GM19438 (cell line): ENCODE results near the gene ZNF746.

ENCODE experiments used
- ATAC-seq: cut with Tn5 transposase; IDR thresholded peaks from one replicate; pipeline ENCODE4 v1.9.1; 2021; ENCODE audit warnings: low read depth; ENCODE audit not compliant: unreplicated experiment

The ZNF746 gene

GRCh38 chr7:149493366-149493765 lies 4.2 kb downstream of the ZNF746 start:
- no peak for ATAC-seq

DNA sequence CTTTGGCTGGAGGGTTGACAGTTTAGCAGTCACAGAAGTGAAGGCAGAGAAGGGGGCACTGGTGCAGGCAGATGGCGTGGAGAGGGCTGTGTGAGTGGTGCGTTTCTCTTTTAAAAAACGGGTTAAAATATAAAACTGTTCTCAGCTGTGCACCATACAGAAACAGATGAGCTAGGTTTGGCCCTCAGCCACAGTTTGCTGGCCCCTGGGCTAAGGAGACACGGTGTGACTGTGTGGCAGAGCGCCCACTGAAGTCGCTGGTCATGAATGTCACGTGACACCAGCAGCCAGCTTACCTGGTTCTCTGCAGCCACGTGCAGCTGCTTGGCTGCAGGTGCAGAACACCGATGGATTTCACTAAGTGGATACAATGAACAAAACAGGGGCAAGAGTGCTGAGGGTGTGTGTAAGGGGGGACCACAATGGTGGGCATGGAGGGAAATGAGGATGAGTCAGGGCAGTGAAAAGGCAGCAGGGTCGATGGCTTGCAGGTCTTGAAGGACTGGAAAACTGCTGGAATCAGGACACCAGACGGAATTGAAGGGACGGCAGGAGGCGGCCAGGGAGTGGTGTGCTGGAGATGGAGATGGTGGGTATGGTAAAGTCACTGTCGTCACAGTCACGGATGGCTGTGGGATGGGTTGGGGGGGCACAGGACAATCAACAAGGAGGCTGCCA lies 7.4 kb downstream of the ZNF746 start:
- no peak for ATAC-seq

- ATAC-seq: no peak
Measured at GRCh38 chr7:149489391-149490024, 8.1 kb downstream of the ZNF746 start.

DNA sequence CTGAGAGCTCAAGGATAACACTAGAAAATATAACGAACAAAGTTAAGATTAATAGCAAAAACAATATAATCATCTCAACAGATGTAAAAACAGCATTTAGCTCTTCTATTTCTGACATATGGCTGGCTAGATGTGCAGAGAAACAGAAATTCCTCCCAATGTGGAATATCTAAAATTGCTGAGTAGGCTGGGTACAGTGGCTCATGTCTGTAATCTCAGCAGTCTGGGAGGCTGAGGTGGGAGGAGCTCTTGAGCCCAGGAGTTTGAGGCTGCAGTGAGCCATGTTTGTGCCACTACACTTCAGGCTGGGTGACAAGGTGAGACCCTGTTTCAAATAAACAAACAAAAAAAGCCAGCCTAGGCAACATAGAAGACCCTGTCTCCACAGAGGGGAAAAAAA lies 18.0 kb downstream of the ZNF746 start:
- ATAC-seq: no peak

- no peak for ATAC-seq
Measured at GRCh38 chr7:149478754-149479153, 18.9 kb downstream of the ZNF746 start.

GRCh38 chr7:149477494-149478443 lies 19.8 kb downstream of the ZNF746 start:
- no peak for ATAC-seq

DNA sequence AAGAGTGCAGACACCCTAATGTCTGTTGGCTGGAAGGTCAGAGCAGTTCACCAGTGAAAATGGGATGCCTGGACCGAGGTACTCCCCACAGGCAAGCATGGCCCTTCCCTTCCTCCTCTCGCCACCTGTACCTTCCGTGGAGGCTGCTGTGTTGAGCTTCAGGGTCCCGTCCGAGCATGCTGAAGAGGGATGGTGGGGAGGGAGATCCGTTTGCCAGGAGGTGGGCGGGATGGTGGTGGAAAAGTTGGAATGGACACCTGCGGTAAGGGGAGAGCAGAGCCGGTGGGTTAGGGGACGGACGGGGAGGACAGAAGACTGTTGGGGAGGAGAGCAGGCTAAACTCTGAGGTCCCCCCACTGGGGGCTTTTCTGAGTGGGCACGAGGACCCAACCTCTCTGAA lies 20.8 kb downstream of the ZNF746 start:
- no peak for ATAC-seq

DNA sequence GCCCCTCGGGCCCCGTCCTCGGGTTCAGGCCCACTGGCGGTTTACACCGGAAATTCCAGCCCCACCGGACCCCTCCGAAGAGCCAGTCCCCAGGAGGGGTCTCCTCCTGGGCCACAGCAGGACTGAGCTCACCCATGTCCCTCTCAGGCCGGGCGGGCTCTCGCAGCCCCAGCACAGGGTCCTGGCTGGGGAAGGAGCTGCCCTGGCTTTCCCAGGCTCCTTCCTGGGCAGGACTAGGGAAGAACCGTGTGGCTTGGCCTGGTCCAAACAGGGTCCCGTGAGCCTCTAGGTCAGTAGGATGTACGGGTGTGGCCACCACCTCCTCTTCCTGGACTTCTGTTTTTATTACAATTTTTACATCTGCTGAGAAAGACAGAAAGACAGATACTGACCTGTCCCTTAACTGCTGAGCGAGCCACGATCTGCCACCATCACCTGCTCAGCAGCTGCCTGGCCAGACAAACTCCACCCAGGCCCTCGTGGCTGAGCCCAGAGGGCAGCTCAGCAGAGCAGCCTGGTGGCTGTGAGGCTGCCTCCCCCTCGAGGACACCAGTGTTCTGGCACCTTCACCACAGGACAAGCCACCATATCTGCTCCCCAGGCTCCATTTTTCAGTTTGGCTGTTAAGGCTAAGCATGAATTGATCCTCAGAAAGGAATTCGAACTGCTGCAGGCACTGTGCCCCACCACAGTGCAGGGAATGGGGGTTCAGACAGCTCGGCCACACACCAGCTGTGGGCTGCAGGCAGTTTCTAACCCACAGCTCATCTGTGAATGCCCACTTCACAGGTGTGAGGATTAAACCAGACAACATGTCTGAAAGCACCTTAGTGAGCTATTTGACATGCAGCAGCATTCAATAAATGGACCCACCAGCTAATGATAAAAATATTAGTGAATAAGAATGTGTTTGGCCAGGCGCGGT lies 22.2 kb downstream of the ZNF746 start:
- no peak for ATAC-seq

- ATAC-seq: no peak
Measured at GRCh38 chr7:149474309-149475120, 23.1 kb downstream of the ZNF746 start.

- no peak for ATAC-seq
Measured at GRCh38 chr7:149473251-149473650, 24.4 kb downstream of the ZNF746 start.

- no peak for ATAC-seq
Measured at GRCh38 chr7:149471289-149471953, 26.2 kb downstream of the ZNF746 start.

- no peak for ATAC-seq
Measured at GRCh38 chr7:149469806-149470205, 27.8 kb downstream of the ZNF746 start.

DNA sequence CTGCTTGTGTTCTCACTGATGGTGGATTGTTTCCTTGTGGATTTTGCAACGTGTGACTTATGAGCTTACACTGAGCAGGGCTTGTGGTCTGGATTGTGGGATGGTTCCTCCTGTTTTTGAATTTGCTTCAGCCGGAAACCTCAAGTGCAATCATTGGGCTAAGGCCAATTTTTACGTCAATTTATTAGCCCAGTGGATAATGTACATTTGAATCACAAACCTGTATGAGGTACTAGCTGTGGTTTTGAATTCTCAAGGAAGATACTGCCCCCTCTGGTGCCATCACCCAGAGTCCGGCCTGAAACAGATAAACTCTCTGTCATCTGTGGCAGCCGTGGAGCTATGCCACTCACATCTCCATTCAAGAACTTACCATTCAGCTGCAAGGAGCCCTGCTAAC lies 29.4 kb downstream of the ZNF746 start:
- ATAC-seq: no peak

GRCh38 chr7:149467321-149467859 lies 30.2 kb downstream of the ZNF746 start:
- ATAC-seq: no peak

DNA sequence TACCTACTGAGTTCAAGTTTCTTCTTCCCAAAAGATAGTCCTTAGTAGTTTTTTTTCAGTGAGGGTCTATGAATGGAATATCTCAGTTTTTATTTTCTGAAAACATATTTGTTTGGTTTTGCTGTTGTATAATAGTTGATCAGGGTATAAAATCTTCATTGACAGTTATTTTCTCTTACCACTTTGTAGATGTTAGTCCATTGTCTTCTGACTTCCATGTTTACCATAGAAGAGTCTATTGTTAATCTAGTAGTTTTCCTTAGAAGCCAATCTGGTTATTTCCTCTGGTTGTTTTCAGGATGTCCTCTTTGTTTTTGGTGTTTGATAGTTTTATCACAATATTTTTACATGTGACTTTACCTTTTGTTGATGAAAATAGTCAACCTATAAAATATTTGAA lies 31.2 kb downstream of the ZNF746 start:
- no peak for ATAC-seq

- no peak for ATAC-seq
Measured at GRCh38 chr7:149463500-149464161, 34.0 kb downstream of the ZNF746 start.

GRCh38 chr7:149462101-149462520 lies 35.5 kb downstream of the ZNF746 start:
- ATAC-seq: no peak
